ENCODE data around the gene ZBBX. TPM values are rescaled to one million over a fixed set of nuclear protein-coding genes. Genes with fewer than 3 reads are reported as not detected.
"Not testable (repeated sequence)": the region's sequence is repeated elsewhere in the genome, so short reads cannot be mapped to it uniquely, and the experiment has no call there.

Gene ZBBX, protein sequence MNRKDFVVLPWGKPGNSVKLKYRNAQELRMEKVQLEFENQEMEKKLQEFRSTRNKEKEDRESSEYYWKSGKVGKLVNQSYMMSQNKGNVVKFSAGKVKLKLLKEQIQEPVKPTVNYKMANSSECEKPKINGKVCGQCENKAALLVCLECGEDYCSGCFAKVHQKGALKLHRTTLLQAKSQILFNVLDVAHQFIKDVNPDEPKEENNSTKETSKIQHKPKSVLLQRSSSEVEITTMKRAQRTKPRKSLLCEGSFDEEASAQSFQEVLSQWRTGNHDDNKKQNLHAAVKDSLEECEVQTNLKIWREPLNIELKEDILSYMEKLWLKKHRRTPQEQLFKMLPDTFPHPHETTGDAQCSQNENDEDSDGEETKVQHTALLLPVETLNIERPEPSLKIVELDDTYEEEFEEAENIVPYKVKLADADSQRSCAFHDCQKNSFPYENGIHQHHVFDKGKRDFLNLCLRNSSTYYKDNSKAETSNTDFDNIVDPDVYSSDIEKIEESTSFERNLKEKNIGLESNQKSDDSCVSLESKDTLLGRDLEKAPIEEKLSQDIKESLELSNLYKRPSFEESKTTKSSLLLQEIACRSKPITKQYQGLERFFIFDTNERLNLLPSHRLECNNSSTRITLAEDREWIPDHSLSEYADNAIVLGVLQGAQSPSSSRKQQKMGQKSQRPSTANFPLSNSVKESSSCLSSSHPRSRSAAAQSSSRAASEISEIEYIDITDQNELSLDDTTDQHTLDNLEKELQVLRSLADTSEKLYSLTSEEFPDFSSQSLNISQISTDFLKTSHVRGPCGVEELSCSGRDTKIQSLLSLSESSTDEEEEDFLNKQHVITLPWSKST
- total RNA-seq, result not detected
- long read RNA-seq, result 0 reads

DNA sequence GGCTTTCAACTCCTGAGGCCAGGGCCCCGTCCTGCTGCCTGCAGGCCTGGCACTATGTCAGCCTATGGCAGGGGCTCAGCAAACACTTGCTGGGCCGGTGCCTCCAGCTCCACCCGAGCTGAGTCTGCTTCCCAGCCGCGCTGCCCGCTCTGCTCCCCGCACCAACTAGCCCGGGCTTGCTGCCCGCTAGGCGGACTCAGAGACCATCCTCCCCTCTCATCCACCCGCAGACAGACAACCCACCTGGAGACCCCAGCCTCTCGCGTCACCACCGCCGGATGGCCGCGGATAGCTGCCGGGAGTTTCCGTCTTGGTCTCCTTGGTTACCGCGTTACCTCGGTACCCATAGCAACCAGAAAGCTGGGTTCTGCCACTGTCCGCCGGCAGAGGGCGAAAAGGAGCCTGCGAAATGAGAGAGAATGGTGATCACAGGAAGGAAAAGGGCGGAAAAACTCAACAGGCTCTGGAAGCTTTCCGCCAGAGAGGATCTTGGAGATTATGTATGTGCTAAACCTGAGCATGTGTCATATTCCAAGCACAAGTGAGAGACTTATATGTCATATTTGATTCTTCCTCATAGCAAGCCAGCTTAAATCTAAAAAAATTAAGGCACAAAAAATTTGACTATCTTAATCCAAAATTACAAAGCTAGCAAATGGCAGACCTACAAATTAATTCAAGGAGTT is at the start of gene ZBBX:
Gene ZBBX (minus strand): TSS at position 294 of the 686 bp plus-strand sequence. CDS start 7,396 bp downstream, outside the sequence.
- peak; percentile 92 for DNase-seq (ENCODE audit: low spot score)

DNA sequence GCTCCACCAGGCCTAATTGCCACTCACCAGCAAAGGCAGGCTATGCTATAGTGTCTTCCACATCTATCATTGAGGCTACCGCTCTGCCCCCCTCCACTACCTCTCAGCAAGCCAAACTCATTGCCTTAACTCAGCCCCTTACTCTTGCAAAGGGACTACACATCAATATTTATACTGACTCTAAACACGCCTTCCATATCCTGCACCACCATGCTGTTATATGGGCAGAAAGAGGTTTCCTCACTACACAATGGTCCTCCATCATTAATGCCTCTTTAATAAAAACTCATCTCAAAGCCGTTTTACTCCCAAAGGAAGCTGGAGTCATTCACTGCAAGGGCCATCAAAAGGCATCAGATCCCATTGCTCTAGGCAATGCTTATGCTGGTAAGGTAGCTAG is 46.9 kb upstream of the ZBBX start:
- DNase-seq (ENCODE audit: low spot score), result not testable (repeated sequence)

DNA sequence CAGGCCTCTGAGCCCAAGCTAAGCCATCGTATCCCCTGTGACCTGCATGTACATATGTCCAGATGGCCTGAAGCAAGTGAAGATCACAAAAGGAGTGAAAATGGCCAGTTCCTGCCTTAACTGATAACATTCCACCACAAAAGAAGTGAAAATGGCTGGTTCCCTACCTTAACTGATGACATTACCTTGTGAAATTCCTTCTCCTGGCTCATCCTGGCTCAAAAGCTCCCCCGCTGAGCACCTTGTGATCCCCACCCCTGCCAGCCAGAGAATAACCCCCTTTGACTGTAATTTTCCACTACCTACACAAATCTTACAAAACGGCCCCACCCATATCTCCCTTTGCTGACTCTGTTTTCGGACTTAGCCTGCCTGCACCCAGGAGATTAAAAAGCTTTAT is 42.3 kb upstream of the ZBBX start:
- not testable (repeated sequence) for DNase-seq (ENCODE audit: low spot score)

DNA sequence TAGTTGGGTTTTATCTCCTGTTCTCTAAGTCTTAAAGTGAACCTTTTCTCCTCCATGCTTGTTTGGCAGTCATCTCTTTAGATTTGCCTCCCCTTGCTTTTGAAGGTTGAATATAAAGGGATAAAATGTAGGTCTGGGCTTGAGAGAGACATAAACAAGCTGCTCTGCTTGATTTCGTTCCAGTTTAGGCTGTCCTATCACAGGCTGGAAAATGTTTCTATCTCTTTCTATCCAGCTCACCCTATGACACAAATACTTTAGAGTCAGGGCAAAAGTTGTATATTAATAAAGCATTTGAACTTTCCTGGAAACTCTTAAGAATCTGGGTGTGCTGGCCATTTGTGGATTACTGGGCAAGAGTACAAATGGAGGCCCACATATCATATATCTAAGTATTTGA is 29.5 kb upstream of the ZBBX start:
- DNase-seq (ENCODE audit: low spot score), result no peak

DNA sequence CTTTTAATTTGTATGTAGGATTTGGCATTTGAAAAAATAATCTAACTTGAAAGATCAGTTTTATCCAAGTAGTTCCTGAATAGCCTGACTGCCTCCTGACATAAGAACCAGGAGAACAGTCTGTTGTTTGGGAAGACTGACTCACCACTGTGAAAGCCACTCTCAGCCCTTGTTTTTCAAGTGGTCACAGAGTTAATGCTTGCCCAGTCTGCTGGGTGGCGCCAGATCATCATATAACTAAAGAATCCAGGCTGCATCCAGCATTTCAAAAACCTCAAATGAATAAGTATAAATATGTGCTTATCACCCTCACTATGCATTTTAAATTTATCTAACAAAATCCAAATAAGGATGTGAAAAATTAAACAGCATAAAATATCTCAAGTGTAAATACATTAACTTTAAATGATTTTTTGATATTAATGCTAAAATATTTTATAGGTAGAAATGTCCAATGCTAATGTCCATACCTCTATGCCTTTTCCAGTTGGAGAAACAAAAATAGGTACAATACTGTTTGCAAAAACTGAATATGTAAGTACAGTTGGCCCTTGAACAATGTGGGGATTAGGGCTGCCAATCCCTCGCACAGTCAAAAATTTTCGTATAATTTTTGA is 26.9 kb upstream of the ZBBX start:
- DNase-seq (ENCODE audit: low spot score), result no peak

DNA sequence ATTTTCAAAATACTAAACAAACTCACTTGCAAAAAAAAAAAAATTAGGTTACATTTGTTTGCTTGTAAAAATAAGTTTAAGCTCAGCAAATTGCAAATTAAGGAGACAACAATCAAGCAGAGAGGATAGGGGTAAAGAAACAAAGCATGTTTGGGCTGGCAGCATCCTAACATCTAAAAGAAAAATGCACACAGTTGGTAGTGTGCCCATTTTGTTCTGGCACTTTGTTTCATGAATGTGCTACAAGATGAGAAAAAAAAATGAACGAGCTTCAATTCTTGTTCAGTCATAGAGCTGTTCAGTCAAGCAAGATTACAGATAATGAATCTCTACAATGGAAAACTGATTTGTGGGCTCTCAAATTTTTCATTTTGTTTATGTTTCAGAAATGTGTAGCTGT is 17.7 kb upstream of the ZBBX start:
- no peak for DNase-seq (ENCODE audit: low spot score)

DNA sequence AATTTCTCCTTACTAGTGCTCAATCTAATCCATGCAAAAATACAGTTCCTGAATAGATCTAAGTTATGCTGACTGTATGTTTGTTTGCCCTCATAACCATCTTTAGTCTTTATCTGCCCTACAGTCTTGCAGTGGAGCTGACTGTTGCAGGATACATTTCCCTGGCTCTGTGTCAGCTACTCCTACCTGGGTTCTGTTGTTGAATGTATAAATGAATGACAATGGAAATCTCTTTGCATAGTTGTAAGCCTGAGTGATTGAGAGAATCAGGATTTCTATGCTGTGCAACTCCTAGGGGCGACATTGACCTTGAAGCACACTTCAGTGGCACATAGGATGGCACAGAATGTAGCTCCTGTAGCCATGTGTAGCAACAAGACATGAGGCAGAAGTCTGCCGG is 16.0 kb upstream of the ZBBX start:
- no peak for DNase-seq (ENCODE audit: low spot score)

DNA sequence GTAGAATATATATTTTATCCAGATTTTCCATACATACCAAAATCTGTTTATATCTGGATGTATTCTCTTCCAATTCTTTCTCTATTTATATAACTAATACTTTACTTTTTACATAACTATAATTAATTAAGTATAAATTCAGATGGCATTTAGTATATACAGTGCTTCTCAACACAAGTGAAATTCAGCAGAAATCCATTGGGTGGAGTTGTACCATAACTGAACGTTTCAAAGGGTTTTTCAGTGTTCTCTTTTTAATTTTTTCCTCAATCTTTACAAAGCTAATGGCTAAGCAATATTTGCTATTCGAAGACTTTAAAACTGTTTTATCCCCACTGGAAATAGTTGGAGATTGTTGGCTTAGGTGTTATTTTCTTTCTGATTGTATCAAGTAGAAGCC is 13.9 kb upstream of the ZBBX start:
- no peak for DNase-seq (ENCODE audit: low spot score)

DNA sequence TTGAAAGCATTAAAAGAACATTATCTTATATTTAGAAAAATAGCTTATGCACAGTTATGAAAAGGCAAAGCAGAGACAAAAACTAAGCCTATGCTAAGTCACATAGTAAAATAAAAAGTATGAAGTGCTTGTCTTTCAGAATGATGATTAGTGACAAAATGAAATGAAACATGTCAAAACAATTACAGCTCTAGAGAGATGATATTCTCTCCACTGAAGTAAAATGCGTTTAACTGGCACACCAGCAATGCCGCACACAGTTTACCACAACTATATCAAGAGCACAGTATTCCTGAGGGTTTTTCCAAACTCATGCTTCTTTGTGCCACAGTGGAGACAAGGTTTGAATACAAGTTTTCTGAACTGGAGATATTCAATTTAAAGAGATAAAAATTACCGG is 2.1 kb upstream of the ZBBX start:
- DNase-seq (ENCODE audit: low spot score), result no peak

DNA sequence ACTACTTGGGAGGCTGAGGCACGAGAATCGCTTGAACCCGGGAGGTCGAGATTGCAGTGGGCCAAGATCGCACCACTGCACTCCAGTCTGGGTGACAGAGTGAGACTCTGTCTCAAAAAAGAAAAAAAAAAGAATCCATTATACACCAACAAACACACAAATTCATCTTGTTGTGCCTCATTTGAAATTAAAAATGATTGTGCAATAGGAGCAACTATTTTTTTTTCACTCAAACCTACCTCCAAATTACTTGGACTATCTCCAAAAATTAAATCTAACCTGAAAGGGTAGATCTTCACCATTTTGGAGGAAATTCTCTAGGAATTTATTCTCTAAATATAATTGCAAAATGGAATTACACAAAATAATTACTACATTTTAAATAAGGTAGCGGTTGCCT is 4.6 kb downstream of the ZBBX start:
- no peak for DNase-seq (ENCODE audit: low spot score)

DNA sequence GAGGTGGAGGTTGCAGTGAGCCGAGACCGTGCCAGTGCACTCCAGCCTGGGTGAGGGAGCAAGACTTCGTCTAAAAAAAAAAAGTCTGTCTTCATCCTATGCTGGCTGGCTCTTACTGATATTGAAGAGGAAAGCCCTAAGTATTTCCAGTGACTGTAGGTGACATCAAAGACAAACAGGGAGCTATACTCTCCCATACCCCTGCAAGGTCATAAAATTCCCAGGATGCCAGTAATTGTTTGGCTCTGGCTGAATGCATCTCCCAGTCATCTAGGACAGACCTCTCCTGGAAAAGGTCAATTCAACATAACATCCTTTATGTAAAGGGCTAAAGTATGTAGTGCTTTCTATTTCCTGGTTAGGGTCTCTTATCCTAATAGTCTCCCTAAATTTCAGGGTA is 8.0 kb downstream of the ZBBX start:
- DNase-seq (ENCODE audit: low spot score), result no peak

DNA sequence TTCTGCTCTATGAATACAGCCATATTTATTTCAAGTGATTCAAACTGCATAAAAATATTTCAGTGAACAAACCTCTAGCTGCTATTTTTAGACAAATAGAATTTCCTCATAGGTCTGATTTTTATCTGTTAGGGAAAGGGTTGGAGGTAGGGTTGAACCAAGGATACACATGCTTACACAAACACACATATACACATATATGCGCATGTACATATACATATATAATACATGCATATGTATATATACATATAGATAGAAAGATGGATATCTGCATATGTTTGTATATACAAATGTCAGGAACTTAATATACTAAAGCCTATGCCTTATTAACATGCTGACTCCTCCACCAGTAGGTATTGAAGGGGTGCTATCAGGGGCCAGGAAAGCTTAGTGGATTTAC is 18.1 kb downstream of the ZBBX start:
- no peak for DNase-seq (ENCODE audit: low spot score)

DNA sequence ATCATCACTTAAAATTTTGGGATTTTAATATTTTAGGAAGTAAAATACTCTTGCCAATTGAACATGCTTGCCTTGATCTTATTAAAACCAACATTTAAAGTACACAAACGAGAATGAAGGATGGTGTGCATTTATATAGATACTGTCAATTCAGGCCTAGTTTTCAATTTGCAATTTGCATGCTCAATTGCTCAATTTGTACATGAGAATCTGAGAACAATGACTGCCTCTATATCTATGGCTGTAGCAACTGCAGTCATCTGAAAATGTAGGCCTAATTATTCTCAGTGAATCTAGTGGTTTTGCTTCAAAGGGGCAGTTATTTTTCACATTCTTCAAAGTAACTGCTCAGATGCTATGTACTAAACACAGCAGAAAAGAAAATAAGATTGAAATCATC is 18.8 kb downstream of the ZBBX start:
- no peak for DNase-seq (ENCODE audit: low spot score)

DNA sequence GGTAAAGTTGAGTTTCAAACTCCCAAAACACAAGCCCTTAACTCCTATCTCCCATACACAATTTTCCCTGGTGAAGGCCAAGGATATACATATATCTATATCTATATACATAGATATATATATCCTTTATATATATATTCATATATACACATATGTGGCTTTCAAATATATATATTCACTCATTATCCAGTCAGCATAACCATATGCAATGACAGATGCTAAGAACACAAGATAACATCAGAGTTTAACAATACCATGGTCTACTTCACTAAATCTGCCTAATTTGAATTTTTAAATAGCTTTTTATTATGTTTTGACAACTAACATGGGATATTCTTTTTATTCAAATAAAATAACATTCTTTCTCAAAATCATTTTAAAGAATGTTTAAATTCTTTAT is 24.7 kb downstream of the ZBBX start:
- no peak for DNase-seq (ENCODE audit: low spot score)

DNA sequence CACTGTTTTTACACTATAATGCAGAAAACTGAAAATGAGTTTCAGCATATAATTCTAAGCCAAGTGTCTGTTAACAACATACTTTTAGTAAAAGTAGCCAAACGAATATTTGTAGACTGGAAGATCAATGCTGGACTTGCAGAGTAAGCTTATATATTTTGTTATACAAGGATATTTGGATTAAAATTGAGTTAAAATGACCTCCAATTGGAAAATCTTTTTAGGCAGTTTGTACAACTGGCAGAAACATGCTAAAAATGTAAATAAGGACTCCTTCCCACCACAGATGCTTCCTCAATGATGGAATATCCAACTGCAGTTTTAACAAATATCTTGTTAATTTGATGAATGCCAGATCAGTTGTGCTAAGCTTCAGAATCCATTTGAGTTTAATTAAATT is 25.3 kb downstream of the ZBBX start:
- no peak for DNase-seq (ENCODE audit: low spot score)

DNA sequence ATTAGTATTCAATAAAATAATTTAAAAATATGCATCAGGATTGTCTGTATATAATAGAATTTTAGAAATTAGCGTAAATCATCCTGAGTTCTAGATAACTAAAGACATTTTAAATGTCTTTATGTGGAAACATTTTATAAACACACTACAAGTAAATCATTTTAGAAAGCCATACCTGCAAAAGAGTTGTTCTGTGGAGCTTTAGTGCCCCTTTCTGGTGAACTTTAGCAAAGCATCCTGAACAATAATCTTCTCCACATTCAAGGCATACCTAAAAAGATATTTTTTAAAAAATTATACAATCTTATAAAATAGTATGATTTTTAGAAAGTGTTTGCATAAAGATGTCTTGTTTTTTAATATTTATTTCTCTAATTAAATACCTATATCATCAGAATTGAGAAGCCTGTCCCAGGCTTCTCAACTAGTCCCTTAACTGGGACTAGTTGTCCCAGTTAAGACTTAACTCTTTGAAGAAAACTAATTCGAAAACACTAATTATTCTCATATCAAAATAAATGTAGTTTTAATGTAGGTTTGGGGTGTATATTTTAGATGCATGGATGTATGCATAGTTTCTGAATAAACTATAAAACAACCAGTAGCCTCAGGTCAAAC is 29.7 kb downstream of the ZBBX start:
- no peak for DNase-seq (ENCODE audit: low spot score)

DNA sequence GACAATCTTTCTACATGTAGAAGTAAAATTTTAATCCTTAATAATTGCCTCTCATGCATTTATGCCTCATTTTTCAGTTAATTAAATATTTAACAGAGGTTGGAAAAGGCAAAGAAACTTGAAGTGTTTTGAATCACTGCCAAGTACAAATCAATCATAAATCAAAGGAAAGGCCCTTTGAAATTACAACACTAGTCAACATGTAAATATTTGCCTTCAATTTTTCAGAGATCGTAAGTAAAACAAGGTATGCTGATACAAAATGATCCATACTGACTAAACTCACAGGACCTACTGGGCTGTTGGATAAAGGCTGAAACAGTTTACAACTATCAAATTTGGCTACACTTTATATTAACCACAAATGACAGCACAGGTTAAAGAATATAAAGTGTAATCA is 33.9 kb downstream of the ZBBX start:
- no peak for DNase-seq (ENCODE audit: low spot score)

DNA sequence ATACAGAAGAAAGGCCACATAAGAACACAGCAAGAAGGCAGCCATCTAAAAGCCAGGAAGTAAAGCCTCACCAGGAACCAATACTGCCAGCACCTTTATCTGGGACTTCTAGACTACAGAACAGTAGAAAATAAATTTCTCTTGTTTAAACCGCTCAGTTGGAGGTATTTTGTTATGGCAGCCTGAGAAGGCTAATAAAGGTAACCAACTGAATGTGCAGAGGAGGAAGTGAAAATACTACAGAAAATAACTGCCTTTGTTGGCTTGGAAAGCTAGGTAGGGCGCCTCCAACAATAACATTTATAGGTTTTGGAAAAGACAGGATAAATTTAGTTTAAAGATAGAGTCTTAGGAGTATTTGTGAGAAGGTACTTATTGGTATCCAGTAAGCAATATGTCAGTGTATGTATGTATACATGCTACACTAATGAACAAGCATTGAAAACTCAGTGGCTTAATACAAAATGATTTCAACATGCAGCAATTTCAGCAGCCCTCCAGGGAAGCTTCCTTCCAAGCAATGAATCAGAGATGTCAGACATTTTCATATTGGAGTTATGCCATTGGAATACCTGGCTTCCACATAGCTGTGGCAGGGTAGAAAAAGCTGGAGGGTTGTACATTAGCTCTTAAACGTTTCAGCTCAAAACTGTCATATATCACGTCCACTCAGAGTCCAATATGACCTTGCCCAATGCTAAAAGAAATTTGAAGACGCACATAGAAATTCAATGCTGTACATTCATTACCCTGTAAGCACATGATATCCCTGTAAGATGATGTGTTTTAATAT is 48.9 kb downstream of the ZBBX start:
- DNase-seq (ENCODE audit: low spot score), result no peak

DNA sequence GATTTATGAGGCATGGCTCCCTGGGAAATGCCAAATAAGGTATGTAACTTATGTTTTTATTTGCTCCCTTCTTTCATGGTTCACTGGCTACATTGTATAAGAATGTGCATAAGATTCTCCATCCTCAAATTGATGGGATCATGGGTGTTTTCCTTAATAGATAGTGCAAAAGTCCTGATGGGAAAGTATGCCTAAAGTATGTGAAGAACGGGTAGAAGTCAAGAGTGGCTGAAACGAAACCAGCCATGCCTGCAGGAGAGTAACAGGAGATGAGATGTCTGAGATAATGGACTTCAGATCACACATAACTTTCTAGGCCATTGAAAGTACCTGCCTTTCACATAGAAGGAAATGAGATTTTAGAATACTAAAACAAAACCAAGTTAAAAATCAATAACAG is 56.5 kb downstream of the ZBBX start:
- no peak for DNase-seq (ENCODE audit: low spot score)

DNA sequence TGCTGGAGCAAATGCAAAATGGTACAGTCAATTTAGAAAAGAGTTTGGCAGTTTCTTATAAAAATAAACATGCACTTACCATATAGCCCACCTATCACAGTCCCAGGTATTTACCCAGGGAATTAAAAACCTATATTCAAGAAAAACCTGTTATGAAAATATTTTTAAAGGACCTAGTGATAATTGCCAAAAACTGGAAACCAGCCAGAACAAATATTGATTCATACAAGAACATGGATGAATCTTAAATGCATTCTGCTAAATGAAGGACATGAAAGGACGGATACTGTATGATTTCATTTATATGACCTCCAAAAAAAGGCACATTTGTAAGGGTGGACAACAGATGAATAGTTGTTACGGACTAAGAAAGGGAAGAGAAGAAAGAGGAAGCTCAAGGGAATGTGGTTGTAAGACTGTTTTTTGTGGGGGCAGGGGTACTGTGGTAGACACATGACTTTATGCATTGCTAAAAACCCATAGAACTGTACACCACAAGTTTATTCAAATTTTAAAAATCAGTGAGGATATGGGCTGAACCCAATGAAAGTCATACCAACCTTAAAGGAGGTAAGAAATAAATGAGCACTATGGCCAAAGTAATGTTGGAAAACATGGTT is 61.0 kb downstream of the ZBBX start:
- DNase-seq (ENCODE audit: low spot score), result no peak
